Placental epithelial cell (primary cell): ENCODE measurements around the gene FXN. TPM values are rescaled to one million over a fixed set of nuclear protein-coding genes. Genes with fewer than 3 reads are reported as not detected.

Experiments used
- small RNA-seq: library from RNA; depleted of rRNA; stranded (forward); fragments of <200 nt; gene quantifications from one replicate; pipeline ENCODE3, GENCODE V24; 2012
- total RNA-seq: library from RNA; depleted of rRNA; stranded (reverse); fragments of >200 nt; gene quantifications from 2 replicates; pipeline ENCODE4 v1.2.3, GENCODE V29; 2012

The FXN gene
- 1.2 and 2.6 TPM in 2 replicates for total RNA-seq

GRCh38 chr9:69035438-69036308 lies at the start of gene FXN:
TSS of gene FXN (plus strand) at chr9:69035752. CDS start at chr9:69035783, 31 bp downstream.

DNA sequence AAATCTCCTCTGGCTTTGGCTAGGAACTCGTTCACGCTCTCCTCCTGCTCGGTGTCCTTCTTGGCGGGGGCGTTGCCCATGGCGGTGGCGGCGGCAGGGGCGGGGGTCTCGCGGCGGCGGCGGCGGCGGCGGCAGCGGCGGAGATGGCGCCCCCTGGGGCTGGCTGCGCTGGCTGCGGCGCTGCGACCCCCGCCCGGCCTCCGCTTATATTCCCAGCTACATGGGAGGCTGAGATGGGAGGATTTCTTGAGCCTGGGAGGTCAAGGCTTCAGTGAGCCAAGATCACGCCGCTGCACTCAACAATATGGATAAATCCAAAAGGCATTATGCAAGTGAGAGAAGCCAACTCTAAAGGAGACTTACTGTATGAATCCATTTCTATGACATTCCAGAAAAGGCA lies 21.5 kb upstream of the FXN start, which contains the start of gene PRKACG:
Gene PRKACG (minus strand): TSS at position 101 of the 400 bp plus-strand sequence. CDS start 21 bp downstream, at position 80.

Small RNA genes lying within 50 kb of the gene (small RNA-seq; reads per million reads assigned to genes)
- not detected for gene AL162730.1

Other genes with a start within 250 kb of the FXN start
- gene PRKACG, start 21.6 kb upstream of the FXN start, total RNA-seq, result not detected in 2 replicates
- 160 and 221 TPM in 2 replicates for gene TJP2, start 138.5 kb downstream of the FXN start, total RNA-seq